Measurements from ENCODE around the gene MEF2C. TPM values are rescaled to one million over a fixed set of nuclear protein-coding genes. Genes with fewer than 3 reads are reported as not detected.

The MEF2C gene
- total RNA-seq, 2 donors from 2014 or later = 0.64 to 0.86 TPM

DNA sequence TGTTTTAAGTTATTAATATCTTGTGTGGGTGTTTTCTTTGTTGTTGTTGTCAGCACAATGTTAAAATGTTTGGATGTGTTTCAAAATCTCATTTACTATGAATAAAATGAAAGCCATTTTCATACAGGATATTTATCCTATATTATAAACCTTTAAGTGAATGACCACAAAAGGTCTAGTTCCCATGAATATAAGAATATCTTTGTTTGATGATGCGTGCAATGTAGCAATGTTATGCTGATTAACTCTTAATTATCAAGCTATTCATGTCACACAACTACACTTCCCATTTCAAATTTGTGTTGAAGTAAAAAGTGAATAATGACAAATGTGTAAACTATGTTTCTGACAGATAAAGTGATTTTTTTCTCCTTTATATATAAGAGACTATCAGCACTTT lies 59.8 kb downstream of the MEF2C start:
- no peaks in the 10 kb centered on the region for H3K27me3 Mint-ChIP-seq (ENCODE audit: insufficient read depth)
- no peaks in the 10 kb centered on the region for H3K36me3 Mint-ChIP-seq (ENCODE audit: low read depth)
- H3K9me3 Mint-ChIP-seq = no peaks in the 10 kb centered on the region
- H3K4me3 Mint-ChIP-seq = no peak overlapping the region
- H3K27me3 ChIP-seq (ENCODE audit: control insufficient read depth, insufficient read depth, low read length, poor library complexity, severe bottlenecking) = no peaks in the 10 kb centered on the region
- H3K4me1 ChIP-seq (ENCODE audit: control insufficient read depth, insufficient read depth, low read length) = peaks cover 3% of the 10 kb centered on the region
- no peak overlapping the region for H3K27ac Mint-ChIP-seq
- no peaks in the 10 kb centered on the region for H3K36me3 ChIP-seq (ENCODE audit: control insufficient read depth, insufficient read depth, low read length)
- no peak overlapping the region for H3K27ac ChIP-seq (ENCODE audit: low read depth, low read length)
- H3K9me3 ChIP-seq (ENCODE audit: control insufficient read depth, low read length) = no peaks in the 10 kb centered on the region
- H3K9ac ChIP-seq (ENCODE audit: extremely low read depth, low read length, poor library complexity, severe bottlenecking) = no peak overlapping the region
- no peak overlapping the region for H3K4me3 ChIP-seq (ENCODE audit: low read length)
- no CpG with 5 or more reads among the region's 1 CpG for WGBS, 2 experiments (ENCODE audit: insufficient coverage in 1 of 2, insufficient read length in 1 of 2)
- peaks cover 19% of the 10 kb centered on the region for H3K4me1 Mint-ChIP-seq
- DNase-seq = no peak
- TF ChIP-seq, protein P1, sequence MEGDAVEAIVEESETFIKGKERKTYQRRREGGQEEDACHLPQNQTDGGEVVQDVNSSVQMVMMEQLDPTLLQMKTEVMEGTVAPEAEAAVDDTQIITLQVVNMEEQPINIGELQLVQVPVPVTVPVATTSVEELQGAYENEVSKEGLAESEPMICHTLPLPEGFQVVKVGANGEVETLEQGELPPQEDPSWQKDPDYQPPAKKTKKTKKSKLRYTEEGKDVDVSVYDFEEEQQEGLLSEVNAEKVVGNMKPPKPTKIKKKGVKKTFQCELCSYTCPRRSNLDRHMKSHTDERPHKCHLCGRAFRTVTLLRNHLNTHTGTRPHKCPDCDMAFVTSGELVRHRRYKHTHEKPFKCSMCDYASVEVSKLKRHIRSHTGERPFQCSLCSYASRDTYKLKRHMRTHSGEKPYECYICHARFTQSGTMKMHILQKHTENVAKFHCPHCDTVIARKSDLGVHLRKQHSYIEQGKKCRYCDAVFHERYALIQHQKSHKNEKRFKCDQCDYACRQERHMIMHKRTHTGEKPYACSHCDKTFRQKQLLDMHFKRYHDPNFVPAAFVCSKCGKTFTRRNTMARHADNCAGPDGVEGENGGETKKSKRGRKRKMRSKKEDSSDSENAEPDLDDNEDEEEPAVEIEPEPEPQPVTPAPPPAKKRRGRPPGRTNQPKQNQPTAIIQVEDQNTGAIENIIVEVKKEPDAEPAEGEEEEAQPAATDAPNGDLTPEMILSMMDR (conservative IDR thresholded peaks at IDR 0.05) = no peak

DNA sequence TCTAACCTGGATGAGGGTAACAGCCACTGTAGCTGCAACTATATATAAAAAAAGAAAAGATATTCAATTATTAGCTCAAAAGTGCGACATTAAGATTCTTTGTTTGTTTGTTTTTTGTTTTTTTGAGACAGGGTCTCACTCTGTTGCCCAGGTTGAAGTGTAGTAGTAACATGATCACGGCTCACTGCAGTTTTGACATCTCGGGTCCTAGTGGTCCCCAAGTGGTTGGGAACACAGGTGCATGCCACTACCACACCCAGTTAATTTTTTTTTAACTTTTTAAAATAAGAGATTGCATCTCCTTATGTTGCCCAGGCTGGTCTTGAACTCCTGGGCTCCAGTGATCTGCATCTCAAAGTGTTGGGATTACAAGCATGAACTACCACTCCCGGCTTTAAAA lies 61.8 kb downstream of the MEF2C start:
- Histone ChIP-seq H3K9me3 (ENCODE audit: control insufficient read depth, low read length) (no peaks in the 10 kb centered on the region), H3K9ac (ENCODE audit: extremely low read depth, low read length, poor library complexity, severe bottlenecking) (no peak overlapping the region), H3K27me3 (ENCODE audit: control insufficient read depth, insufficient read depth, low read length, poor library complexity, severe bottlenecking) (no peaks in the 10 kb centered on the region), H3K27ac (ENCODE audit: low read depth, low read length) (no peak overlapping the region), H3K4me1 (ENCODE audit: control insufficient read depth, insufficient read depth, low read length) (peaks cover 3% of the 10 kb centered on the region), H3K4me3 (ENCODE audit: low read length) (no peak overlapping the region), H3K36me3 (ENCODE audit: control insufficient read depth, insufficient read depth, low read length) (no peaks in the 10 kb centered on the region)
- no peaks in the 10 kb centered on the region for H3K36me3 Mint-ChIP-seq (ENCODE audit: low read depth)
- H3K9me3 Mint-ChIP-seq = no peaks in the 10 kb centered on the region
- no peak for DNase-seq
- no peak overlapping the region for H3K4me3 Mint-ChIP-seq
- TF ChIP-seq, protein P1 (conservative IDR thresholded peaks at IDR 0.05) = no peak
- no peaks in the 10 kb centered on the region for H3K27me3 Mint-ChIP-seq (ENCODE audit: insufficient read depth)
- H3K27ac Mint-ChIP-seq = no peak overlapping the region
- WGBS, 2 experiments (ENCODE audit: insufficient coverage in 1 of 2, insufficient read length in 1 of 2) = 92% methylated on average over 2 to 4 of the region's 4 CpGs
- H3K4me1 Mint-ChIP-seq = peaks cover 14% of the 10 kb centered on the region

DNA sequence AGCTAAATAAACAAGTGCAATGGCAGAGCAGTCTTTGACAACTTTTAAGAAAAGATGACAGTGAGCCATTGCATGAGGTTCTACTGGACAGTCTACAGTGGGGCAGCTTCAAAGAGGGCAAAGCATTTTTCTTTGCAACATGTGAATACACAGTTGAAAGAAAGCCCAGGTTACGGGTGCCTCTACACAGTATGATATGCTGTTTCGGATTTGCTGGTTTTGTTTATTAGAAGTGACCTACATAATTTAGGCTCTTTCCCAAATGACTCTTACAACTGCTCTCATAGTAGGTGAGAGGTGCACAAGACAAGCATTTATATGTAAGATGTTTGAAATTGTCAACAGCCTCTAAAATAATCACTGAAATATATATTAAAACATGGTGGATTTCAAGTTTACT lies 62.4 kb downstream of the MEF2C start:
- Histone ChIP-seq H3K36me3 (ENCODE audit: control insufficient read depth, insufficient read depth, low read length) (no peaks in the 10 kb centered on the region), H3K4me1 (ENCODE audit: control insufficient read depth, insufficient read depth, low read length) (peaks cover 2% of the 10 kb centered on the region), H3K9me3 (ENCODE audit: control insufficient read depth, low read length) (no peaks in the 10 kb centered on the region), H3K27ac (ENCODE audit: low read depth, low read length) (no peak overlapping the region), H3K9ac (ENCODE audit: extremely low read depth, low read length, poor library complexity, severe bottlenecking) (no peak overlapping the region), H3K27me3 (ENCODE audit: control insufficient read depth, insufficient read depth, low read length, poor library complexity, severe bottlenecking) (no peaks in the 10 kb centered on the region), H3K4me3 (ENCODE audit: low read length) (no peak overlapping the region)
- TF ChIP-seq, protein P1 (conservative IDR thresholded peaks at IDR 0.05) = no peak
- WGBS, 2 experiments (ENCODE audit: insufficient coverage in 1 of 2, insufficient read length in 1 of 2) = 83 to 100% methylated on average over 2 of the region's 2 CpGs
- H3K27ac Mint-ChIP-seq = no peak overlapping the region
- H3K27me3 Mint-ChIP-seq (ENCODE audit: insufficient read depth) = no peaks in the 10 kb centered on the region
- H3K4me3 Mint-ChIP-seq = no peak overlapping the region
- H3K4me1 Mint-ChIP-seq = peaks cover 11% of the 10 kb centered on the region
- no peaks in the 10 kb centered on the region for H3K36me3 Mint-ChIP-seq (ENCODE audit: low read depth)
- H3K9me3 Mint-ChIP-seq = no peaks in the 10 kb centered on the region
- no peak for DNase-seq
